ENCODE data around the gene PKNOX1.
A peak's percentile ranks its signal among the peaks of the same experiment; 100 is the strongest.
"Not testable (repeated sequence)": the region's sequence is repeated elsewhere in the genome, so short reads cannot be mapped to it uniquely, and the experiment has no call there.

Gene PKNOX1

GRCh38 chr21:42973991-42974831 lies at the start of gene PKNOX1:
TSS of gene PKNOX1 (plus strand) at chr21:42974562. CDS start at chr21:43004382, 29,820 bp downstream.
- DNase-seq (ENCODE audit: low read depth), result peak; percentile 99

GRCh38 chr21:42925114-42925926 lies 49.0 kb upstream of the PKNOX1 start, which contains the start of gene ERVH48-1:
TSS of gene ERVH48-1 (minus strand) at chr21:42925630. CDS start at chr21:42919006, 6,624 bp downstream.
- DNase-seq (ENCODE audit: low read depth), result no peak

- DNase-seq (ENCODE audit: low read depth), result not testable (repeated sequence)
Observed at GRCh38 chr21:42927474-42928200, 46.7 kb upstream of the PKNOX1 start.

GRCh38 chr21:42929969-42930368 lies 44.4 kb upstream of the PKNOX1 start:
- no peak for DNase-seq (ENCODE audit: low read depth)

GRCh38 chr21:42931560-42932235 lies 42.7 kb upstream of the PKNOX1 start:
- DNase-seq (ENCODE audit: low read depth), result no peak

GRCh38 chr21:42932378-42933136 lies 41.8 kb upstream of the PKNOX1 start:
- not testable (repeated sequence) for DNase-seq (ENCODE audit: low read depth)

GRCh38 chr21:42933137-42933970 lies 41.0 kb upstream of the PKNOX1 start:
- DNase-seq (ENCODE audit: low read depth), result not testable (repeated sequence)

GRCh38 chr21:42933973-42934372 lies 40.4 kb upstream of the PKNOX1 start:
- DNase-seq (ENCODE audit: low read depth), result not testable (repeated sequence)

- not testable (repeated sequence) for DNase-seq (ENCODE audit: low read depth)
Observed at GRCh38 chr21:42936360-42936759, 38.0 kb upstream of the PKNOX1 start.

GRCh38 chr21:42937034-42937940 lies 37.1 kb upstream of the PKNOX1 start:
- DNase-seq (ENCODE audit: low read depth), result not testable (repeated sequence)

GRCh38 chr21:42937960-42938605 lies 36.3 kb upstream of the PKNOX1 start:
- no peak for DNase-seq (ENCODE audit: low read depth)

- not testable (repeated sequence) for DNase-seq (ENCODE audit: low read depth)
Observed at GRCh38 chr21:42938606-42938995, 35.8 kb upstream of the PKNOX1 start.

- DNase-seq (ENCODE audit: low read depth), result no peak
Observed at GRCh38 chr21:42939582-42940413, 34.6 kb upstream of the PKNOX1 start.

GRCh38 chr21:42941696-42942085 lies 32.7 kb upstream of the PKNOX1 start:
- no peak for DNase-seq (ENCODE audit: low read depth)

GRCh38 chr21:42942244-42942643 lies 32.1 kb upstream of the PKNOX1 start:
- DNase-seq (ENCODE audit: low read depth), result no peak

- DNase-seq (ENCODE audit: low read depth), result not testable (repeated sequence)
Observed at GRCh38 chr21:42949094-42949755, 25.1 kb upstream of the PKNOX1 start.

GRCh38 chr21:42951193-42951592 lies 23.2 kb upstream of the PKNOX1 start:
- DNase-seq (ENCODE audit: low read depth), result not testable (repeated sequence)
